ENCODE results near the gene C11orf21. TPM values are rescaled to one million over a fixed set of nuclear protein-coding genes. Genes with fewer than 3 reads are reported as not detected.
"Not testable (repeated sequence)": the region's sequence is repeated elsewhere in the genome, so short reads cannot be mapped to it uniquely, and the experiment has no call there.

The C11orf21 gene
- total RNA-seq, 1 donor from 2014 or later, result not detected

DNA sequence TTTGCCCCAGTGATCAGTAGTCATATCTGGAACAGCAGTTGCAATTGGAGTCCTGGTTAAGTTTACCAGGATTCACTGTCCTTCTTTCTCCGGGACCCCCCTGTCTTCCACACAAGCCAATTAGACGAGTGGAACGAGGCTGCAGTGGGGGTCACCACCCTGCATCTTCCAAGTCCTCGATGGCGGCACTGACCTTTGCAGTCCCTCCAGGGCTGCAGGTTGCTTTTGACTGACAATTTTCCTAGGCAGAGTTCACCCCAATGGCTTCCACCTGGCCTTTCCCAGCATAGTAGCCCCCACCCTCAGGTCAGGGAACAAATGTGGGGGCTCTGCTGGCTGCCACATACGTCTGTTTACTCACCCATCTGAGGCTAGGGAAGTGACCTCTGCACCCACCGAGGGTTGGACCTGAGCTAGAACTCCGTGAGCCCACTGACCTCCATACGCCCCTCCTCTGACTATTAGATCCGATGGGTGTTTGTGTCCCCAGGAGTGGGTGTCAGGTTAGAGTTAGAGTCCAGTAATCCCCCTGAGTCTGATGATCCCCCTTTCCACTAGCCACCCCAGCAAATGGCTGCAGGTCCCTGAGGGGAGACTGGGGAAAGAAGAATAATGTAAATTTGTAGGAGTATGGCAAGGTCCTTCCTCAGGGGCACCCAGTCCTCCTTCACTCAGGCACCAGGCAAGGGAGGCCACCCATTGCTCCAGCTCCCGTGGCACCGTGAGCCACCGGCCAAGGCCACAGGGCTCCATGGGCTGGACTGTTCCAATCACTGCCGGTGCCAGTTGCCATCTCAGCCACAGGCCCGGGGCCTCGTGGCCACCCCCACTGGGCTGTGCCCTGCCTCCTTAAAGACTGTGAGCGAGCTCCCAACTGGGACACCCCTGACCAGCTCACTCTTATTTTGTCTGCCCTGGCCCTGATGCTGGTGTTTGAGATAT, 5.5 kb downstream of the C11orf21 start:
- no peak for DNase-seq

DNA sequence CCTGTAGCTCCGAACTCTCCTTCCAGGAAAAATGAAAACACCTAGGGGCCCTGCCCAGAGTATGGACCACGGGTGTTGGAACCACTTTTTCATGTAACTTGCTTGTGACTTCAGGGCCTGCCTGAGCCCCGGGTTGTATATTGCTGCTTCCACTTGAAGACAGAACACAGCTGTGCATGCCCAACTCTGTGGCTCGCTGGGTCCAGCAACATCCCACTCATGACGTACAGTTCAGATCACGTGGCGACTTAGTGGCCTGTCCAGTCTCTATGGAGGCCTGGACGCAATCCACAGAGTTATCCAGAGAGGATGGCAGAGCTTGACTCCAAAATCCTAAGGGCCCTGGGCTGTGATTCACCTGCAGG, 6.8 kb downstream of the C11orf21 start:
- DNase-seq, result no peak

DNA sequence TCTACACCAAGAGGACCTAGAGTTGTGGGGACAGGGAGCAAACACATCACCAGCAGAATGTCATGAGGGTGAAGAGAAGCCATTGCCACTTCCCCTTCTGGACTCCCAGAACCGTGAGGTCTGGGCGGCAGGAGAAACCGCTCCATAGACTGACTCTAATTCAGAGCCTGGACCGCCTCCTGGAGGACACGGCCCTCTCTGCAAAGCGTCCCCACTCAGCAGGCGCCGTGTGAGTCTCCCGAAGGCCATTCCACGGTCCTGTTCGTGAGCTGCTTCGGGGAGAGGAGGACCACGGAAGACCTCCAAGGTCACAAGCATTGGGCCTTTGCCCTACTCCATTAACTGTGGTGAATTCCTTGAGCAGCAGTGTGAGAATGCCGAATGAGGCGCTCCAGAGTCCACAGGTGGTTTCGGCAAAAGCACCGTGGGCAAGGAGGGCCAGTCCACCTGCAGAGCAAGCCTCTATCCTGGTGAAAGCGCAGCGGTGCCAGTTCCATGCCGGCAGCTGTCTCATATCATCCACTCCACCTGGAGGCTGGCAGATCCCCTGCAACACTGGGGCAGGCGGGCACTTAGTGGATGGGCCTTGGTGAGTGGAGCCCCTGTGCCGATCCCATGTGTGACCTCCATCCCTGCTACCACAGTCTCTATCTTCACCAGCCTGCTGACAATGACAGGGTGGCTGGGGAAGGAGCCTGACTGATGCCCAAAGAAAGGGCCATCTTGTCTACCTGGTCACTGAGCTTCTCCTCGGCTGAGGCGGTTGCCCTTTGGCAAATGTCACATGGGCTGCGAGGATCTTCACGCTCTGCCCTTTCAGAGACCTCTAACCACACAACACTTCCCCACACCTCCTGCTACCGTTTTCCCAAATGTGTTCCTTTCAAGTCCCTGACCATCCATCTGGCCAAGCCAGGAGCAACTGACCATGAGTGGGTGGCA, 7.5 kb downstream of the C11orf21 start:
- DNase-seq, result no peak

DNA sequence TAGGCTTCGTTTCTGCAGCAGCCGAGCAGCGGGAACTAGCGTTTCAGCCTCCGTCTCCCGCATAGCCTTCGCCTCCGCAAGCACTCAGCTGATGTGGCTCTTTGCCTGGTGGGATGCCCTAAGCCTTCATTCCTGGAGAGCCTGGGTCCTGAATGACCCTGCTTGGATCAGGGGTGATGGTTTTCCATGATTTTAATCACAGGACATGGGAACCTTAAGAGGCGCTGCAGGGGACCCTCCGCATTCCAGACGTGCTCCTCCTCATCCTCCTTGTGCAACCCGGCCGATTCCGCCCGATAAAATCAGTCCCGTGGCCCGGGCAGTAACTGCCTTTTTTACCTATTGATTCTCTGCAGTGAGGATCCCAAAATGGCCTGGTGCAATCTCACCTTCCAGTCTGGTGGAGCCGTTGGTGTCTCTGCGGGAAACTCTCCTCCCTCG, 8.2 kb downstream of the C11orf21 start:
- DNase-seq, result no peak

DNA sequence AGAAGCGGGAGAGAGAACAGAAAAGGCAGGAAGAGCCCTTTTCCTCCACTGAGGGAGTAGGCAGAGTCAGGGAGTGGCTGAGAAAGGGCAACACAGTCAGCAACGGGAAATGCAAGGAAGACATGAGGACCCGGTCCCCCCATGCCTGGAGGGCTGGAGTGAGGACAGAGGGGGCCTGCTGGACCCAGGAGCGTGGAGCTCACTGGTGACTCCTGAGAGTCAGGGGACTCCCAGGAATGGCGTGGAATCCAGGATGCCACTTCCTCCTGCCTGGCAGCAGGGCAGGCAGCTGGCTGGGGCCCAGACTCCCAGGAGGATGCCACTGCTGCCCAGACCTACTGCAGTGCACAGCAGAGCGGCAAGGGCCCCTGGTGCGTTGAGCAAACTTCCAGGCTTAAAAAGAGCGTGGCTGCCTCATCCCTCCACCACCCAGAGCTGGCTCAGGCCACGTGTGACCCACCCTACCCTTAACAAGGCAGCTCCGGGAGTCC, 11.3 kb downstream of the C11orf21 start:
- no peak for DNase-seq

DNA sequence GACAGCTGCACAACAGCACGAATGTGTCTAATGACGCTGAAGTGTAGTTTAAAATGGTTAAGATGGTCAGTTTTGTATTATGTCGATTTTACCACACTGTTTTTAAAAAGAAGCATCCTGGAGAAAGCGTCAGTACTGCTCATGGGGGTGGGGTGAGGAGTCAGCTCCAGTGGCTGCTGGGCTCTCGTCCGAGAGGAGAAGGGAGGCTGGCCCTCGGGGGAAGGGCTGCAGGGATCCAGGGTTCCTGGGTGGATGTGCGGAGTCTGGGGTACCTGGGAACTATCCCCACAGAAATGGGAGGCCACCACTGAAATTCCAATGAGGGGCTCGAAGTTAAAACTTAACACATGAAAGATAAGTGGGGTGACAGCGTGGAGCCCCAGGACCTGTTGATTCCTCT, 11.9 kb downstream of the C11orf21 start:
- no peak for DNase-seq

DNA sequence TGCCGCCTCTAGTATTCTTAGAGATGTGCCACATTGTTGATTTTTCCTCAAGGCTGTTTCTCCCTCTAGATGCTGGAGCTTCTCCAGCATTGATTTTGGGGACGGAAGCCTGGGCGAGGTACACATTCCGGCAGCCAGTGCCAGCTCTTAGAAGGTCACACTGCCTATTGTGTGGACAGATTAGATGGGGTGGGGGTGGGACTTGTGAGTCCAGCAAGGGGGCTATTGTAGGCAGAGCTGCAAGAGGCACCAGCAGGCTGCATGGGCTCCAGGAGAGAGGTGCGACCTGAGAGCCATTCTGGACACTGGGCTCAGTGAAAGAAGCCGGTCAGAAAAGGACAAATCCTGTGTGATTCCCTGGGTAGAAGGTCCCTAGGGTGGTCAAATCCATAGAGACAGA, 12.4 kb downstream of the C11orf21 start:
- DNase-seq, result no peak

DNA sequence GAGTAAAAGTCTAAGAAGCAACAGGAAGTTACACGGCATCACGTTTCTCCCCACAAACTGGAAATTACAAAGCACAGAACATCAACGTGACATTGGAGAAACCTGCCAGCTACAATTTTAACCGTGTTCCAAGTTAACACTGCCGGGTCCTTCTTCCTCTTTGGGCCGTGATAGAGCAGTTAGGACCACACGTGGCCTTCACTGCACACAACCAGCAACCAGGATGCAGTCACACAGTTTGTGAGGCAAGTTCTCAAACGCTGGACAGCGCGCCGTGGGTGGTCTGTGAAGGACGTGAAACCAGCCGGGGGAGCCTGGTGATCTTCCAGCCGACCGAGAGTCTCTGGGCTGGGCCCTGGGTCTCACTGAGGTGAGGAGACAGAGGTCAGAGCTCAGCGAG, 14.6 kb downstream of the C11orf21 start:
- no peak for DNase-seq

DNA sequence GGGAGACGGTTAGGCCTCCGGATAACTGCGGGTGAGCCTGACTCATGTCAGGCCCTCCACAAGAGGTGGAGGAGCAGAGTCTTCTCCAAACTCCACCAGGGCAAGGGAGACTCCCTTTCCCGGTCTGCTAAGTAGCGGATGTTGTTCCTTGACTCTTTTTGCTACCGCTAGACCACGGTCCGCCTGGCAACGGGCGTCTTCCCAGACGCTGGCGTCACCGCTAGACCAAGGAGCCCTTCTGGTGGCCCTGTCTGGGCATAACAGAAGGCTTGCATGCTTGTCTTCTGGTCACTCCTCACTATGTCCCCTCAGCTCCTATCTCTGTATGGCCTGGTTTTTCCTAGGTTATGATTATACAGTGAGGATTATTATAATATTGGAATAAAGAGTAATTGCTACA, 15.4 kb downstream of the C11orf21 start:
- not testable (repeated sequence) for DNase-seq

DNA sequence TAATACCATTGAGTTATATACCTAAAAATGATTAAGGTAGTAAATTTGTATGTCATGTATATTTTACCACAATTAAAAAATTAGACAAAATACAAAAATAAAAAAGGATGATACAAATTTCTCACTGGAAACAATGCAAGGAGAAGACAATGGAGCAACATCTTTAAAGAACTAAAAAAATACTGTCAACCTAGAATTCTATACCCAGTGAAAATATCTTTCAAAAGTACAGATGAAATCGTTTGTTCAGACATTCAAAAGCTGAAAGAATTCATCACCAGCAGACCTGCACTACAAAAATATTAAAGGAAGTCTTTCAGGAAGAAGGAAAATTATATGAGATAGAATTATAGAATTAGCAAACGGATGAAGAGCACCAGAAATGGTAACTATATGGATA, 21.5 kb downstream of the C11orf21 start:
- no peak for DNase-seq

DNA sequence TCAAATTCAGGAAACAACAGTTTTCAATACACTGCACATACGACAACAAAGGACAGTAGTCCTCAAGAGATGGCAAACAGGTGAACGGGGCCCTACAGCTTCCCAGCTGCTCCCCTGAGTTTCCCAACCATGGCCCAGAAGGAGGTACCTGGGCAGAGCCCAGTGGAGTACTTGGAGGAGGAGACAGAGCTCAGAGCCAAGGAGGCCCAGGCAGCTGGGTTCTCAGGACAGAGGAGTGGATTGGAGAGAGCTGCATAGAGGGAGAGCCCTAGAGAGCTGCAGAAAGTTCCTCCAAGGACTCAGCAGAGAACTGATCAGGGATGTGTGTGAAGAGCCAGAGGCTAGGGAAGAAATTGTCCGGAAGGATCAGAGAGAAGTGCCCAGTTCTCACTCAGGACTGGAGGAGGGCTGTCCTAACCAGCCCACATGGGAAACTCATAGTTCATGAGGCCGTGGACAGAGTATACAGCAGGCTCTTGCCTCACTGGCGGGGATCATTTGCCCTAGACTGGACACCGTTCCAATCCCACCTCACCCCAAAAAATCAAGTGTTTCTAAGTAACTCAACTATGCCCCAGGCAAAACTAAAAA, 23.7 kb downstream of the C11orf21 start:
- no peak for DNase-seq

DNA sequence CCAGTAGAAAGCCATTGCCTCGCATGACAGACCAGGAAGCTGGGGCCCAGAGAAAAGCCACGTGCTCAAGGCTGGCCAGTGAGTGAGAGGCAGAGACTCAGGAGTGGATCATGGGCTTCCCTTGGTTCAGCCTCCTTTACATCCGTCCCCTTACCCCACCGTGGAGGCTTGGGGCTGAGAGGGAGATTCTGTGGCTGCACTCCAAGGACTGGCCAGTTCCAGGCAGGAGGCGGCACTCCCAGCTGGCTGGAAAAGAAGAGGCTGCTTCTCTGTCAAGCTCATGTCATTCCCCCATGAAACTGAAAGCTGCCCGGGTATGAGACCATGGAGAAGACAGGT, 24.7 kb downstream of the C11orf21 start:
- DNase-seq, result no peak

DNA sequence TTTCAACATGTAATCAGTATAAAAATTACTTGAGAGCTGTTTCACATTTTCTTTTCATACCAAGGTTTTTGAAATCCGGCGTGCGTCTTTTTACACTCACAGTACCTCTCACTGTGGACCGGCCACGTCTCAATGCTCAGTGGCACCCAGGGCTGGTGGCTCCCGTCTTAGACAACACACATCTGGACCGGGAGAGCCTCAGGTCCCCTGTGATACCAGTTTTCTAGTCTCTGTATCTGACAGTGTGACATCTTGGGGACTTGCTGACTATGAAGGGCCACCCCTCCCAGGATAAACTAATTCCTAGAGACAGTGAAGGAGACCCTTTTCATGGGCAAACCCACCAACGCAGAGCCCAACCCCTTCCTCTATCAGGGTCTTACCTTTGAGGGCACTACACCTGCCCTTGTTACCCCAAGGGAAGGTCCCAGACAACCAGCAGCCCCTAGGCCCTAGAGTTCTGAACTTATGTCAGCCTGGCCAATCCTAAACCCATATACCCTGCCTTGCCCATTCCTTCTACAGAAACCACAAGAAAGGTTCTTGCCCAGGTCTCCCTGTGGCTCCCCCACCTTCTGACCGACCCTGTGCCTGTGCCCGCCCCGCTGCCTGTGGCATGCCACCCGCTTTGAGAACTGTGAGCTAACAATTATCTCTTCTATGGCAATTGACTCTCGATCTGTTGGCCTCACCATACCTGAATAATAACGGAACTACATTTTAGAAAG, 25.3 kb downstream of the C11orf21 start:
- DNase-seq, result no peak

DNA sequence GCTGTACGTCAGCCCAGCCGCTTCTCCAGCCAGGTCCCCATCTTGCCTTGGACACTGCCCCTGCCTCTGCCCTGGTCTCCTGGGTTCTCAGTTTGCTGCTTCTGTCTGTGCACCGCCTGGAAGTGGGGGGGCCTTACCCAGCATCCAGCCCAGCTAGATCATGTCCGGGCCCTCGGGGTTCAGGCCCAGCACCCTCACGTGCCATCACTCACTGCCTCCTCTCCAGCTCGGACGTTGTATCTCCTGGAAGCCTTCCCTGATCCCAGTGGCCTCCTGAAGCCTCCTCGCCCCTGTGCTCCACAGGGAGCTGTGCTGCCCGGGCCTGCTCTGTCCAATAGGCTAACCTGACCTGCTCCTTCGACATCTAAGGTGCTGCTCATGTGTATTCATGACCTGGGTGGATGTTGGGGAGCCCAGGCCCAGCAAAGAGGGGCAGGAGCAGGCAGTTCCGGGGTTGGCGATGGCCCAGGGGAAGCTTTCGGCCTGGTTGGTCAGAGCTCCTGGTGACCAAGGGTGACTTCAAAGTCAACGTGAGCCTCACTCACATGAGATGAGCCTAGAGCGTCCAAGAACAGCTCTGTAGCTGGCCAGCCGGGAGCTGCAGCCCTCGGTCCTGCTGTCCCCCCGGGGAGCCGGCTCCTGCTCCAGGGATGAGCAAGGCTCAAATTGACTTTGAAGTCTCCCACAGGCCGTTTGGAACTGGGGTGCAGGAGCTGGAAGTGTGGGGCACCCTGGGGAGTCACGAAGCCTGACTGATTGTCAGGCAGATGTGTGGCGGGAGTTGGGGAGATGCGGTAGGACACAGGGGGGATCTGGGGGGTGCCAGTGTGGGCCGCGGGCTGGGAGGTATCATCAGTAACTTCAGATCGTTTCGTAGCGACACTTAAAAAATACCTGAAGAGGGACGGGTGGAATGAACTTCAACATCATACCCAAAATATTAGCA, 26.1 kb downstream of the C11orf21 start:
- no peak for DNase-seq

DNA sequence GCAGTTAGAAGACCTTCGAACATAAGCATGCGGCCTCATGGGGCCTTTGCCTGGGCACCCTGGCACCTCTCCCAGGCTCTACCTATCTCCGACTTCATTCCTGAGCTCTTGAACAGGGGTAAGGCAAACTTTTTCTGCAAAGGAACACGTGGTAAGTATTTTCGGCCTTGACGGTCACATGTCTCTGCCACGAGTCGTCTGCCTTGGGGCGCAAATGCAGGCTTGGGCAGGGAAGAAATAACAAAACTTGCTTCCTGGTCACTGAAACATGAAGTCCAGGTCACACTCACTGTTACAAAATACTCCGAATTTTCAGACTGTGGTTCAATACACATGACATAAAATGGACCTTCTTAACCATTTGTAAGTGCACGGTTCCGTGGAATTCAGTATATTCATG, 27.9 kb downstream of the C11orf21 start:
- no peak for DNase-seq

DNA sequence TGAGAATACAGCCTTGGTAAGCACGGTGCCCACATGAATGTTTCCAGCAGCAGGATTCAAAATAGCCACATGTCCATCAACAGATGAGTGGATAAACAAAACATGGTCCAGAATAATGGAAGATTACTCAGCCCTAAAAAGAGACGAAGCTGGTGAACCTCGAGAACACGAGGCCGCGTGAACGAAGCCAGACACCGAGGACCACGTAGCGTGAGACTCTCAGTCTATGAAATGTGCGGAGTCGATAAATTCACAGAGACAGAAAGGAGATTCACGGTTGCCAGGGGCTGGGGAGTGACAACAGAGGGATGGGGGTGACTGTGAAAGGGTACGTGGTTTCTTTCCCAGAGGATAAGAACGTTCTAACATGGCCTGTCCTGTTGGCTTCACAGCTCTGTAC, 28.4 kb downstream of the C11orf21 start:
- DNase-seq, result no peak

DNA sequence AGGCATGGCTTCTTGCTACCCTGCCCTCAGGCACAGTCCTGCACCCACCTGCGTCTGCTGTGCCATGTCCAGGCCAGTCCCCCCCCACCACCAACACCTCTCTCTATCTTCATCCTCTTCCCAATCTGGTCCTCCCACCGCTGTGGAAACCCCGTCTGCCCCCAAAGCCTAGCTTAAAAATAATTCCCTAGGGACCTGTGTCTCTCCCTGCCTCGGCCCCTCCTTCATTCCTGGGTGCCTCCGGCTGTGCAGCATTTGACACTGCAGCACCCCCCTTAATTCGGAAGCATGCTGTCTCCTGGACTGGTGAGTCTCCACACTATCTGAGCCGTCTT, 28.8 kb downstream of the C11orf21 start:
- DNase-seq, result no peak

DNA sequence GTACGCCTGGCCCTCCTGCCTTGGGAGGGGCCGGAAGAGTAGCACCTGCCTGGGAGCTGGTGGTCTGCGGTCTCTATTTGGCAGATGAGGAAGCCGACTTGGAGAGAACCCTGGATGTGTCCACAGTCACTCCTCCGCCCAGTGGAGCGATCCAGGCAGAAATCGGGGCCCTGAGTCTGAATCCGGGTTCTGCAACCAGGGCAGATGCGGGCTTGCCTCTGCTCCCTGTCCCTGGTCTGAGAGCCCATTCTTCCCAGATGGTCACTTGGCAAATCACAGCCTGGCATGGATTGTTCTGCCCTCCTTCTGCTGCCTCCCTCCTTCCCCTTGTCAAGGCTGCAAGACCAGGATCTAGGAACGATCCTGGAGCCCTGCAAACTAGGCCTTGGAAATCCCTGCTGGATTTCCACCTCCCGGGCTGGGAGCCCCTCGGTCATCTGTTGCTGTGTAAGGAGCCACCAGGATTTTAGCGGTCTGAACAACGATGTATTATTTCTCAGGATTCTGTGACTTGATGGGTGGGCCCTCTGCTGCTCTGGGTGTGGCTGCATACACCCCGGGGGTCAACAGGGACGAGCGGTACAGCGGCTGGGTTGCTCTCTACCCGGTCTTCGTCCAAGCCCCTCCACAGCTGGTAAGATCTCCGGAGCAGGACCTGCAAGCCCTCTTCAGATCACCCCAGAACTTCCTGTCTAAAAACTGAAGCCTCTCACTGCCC, 29.3 kb downstream of the C11orf21 start:
- no peak for DNase-seq

DNA sequence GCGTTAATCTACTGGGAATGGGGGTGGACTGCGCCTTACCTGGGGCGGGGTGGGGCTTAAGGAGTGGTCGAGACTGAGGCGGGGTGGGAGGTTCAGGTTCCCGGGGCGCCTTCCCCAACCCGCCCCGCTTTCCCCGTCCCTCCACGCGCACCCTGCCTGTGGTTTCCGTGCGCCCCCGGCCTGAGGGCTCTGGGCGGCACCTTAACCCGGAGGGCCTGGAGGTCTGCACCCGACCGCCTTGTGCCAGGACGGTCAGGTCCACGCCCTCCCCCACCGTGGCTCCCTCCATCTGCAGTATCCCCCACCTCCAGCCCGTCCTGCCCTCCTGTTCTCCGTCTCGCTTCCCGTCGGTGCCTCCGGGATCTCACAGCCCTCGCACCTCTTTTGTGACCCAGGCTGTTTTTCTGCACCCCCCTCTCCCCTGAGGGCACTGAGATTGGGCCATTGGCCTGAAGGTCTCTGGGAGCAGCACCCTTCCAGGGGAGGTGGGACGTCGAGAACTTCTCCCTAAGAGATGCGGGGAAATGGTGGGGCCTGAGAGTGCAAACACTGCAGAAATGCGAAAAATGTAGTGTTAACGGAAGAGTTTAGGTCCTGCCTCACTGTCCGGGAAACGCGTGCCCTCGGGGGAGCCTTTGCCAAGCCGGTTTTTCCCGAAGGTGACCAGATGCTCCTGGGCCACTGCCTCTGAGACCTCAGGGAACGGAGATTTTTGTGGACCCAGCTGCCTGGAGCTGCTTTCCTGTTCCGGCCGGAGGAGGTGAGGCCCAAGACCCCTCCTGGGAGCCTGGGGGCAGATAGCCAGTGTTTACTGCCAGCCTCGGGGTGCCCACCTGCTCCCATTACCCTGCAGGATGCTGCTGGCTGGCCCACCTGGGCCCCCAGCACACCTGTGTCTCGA, 30.1 kb downstream of the C11orf21 start:
- no peak for DNase-seq

DNA sequence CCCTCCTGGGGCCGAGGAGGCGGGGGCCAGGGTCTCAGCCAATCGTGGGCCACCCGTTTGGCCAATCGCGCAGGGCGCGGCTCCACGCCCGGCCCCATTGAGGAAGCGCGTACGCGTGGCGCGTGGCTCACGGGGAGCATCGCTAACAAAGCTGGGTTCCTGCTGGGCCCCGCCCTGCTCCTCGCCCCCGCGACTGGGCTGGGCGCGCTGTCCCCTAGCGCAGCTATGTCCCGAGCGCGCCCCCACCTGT, 30.7 kb downstream of the C11orf21 start:
- DNase-seq, result no peak
